Putamen (tissue), 1 donor: ENCODE results near the gene TUBGCP6.
"Not testable (repeated sequence)": the region's sequence is repeated elsewhere in the genome, so short reads cannot be mapped to it uniquely, and the experiment has no call there.

ENCODE experiments used
- DNase-seq: peaks from one replicate; pipeline ENCODE4 v3.0.0-alpha.2; 2016; ENCODE audit warnings: low spot score

Gene TUBGCP6

GRCh38 chr22:50278956-50279619, 34.3 kb upstream of the TUBGCP6 start:
- DNase-seq = no peak

GRCh38 chr22:50278461-50278860, 33.6 kb upstream of the TUBGCP6 start:
- DNase-seq = no peak

GRCh38 chr22:50277761-50278160, 32.9 kb upstream of the TUBGCP6 start:
- no peak for DNase-seq

- peak; percentile 92 for DNase-seq
Observed at GRCh38 chr22:50276143-50276542, 31.3 kb upstream of the TUBGCP6 start.

GRCh38 chr22:50275181-50276055, 30.6 kb upstream of the TUBGCP6 start:
- no peak for DNase-seq

- DNase-seq = no peak
Observed at GRCh38 chr22:50274771-50275170, 29.9 kb upstream of the TUBGCP6 start.

GRCh38 chr22:50274311-50274710, 29.5 kb upstream of the TUBGCP6 start:
- DNase-seq = peak; percentile 45

- not testable (repeated sequence) for DNase-seq
Observed at GRCh38 chr22:50273781-50274180, 29.0 kb upstream of the TUBGCP6 start.

- not testable (repeated sequence) for DNase-seq
Observed at GRCh38 chr22:50273352-50273751, 28.5 kb upstream of the TUBGCP6 start.

GRCh38 chr22:50272044-50272802, 27.4 kb upstream of the TUBGCP6 start:
- no peak for DNase-seq

- peak; percentile 42 for DNase-seq
Observed at GRCh38 chr22:50271519-50271970, 26.7 kb upstream of the TUBGCP6 start.

- no peak for DNase-seq
Observed at GRCh38 chr22:50270666-50271394, 26.0 kb upstream of the TUBGCP6 start.

- peak; percentile 49 for DNase-seq
Observed at GRCh38 chr22:50269970-50270665, 25.3 kb upstream of the TUBGCP6 start, which contains the start of gene MAPK11. Gene MAPK11, minus strand, starts transcription at chr22:50270380. Its CDS starts 88 bp downstream, at chr22:50270292.

GRCh38 chr22:50269573-50269969, 24.7 kb upstream of the TUBGCP6 start:
- DNase-seq = no peak

- no peak for DNase-seq
Observed at GRCh38 chr22:50268655-50269113, 23.9 kb upstream of the TUBGCP6 start.

GRCh38 chr22:50267591-50268390, 23.0 kb upstream of the TUBGCP6 start:
- DNase-seq = peak; percentile 69

GRCh38 chr22:50266994-50267393, 22.2 kb upstream of the TUBGCP6 start:
- no peak for DNase-seq

- no peak for DNase-seq
Observed at GRCh38 chr22:50264946-50265669, 20.3 kb upstream of the TUBGCP6 start.

- DNase-seq = peak; percentile 60
Observed at GRCh38 chr22:50264104-50264745, 19.4 kb upstream of the TUBGCP6 start.
